ENCODE results near the gene SRBD1.

SRBD1 gene

DNA sequence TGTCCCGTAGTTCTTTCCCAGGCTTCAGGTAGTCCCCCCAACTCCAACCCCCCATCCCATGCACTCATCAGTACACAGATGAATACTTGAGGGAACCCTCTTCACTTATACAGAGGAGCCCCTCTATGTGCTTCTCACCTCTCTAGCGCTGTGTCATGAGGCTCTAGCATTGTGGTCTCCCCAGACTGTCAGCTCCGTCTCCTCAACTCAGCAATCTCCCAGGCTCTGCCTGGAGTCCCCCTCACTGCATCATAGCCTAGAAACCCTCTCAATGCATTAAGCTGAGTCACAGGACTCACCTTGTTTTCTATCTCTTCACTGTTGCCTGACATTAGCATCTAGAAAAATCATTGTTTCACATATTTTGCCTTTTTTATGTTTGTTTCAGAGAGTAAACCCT is 20.3 kb upstream of the SRBD1 start:
- Histone ChIP-seq H3K36me3 (ENCODE audit: control insufficient read depth in 1 of 2, insufficient read depth in 2 of 2, low read length in 2 of 2) (no peaks in the 10 kb centered on the region), H3K27me3 (ENCODE audit: low read depth, low read length) (no peaks in the 10 kb centered on the region), H3K4me1 (ENCODE audit: control insufficient read depth in 1 of 2, insufficient read depth in 2 of 2, low read length in 2 of 2) (no peaks in the 10 kb centered on the region), H3K9me3 (ENCODE audit: control insufficient read depth in 1 of 2, low read length in 2 of 2) (no peaks in the 10 kb centered on the region), H3K27ac (ENCODE audit: low read length) (no peak overlapping the region), H3K4me3 (ENCODE audit: low read depth in 1 of 2, low read length in 2 of 2) (no peak overlapping the region)

GRCh38 chr2:45629971-45630370 is 18.9 kb upstream of the SRBD1 start:
- Histone ChIP-seq H3K4me3 (ENCODE audit: low read depth in 1 of 2, low read length in 2 of 2) (no peak overlapping the region), H3K27me3 (ENCODE audit: low read depth, low read length) (no peaks in the 10 kb centered on the region), H3K36me3 (ENCODE audit: control insufficient read depth in 1 of 2, insufficient read depth in 2 of 2, low read length in 2 of 2) (no peaks in the 10 kb centered on the region), H3K9me3 (ENCODE audit: control insufficient read depth in 1 of 2, low read length in 2 of 2) (no peaks in the 10 kb centered on the region), H3K4me1 (ENCODE audit: control insufficient read depth in 1 of 2, insufficient read depth in 2 of 2, low read length in 2 of 2) (no peaks in the 10 kb centered on the region), H3K27ac (ENCODE audit: low read length) (no peak overlapping the region)

- Histone ChIP-seq H3K9me3 (ENCODE audit: control insufficient read depth in 1 of 2, low read length in 2 of 2) (no peaks in the 10 kb centered on the region), H3K27me3 (ENCODE audit: low read depth, low read length) (no peaks in the 10 kb centered on the region), H3K4me1 (ENCODE audit: control insufficient read depth in 1 of 2, insufficient read depth in 2 of 2, low read length in 2 of 2) (no peaks in the 10 kb centered on the region), H3K36me3 (ENCODE audit: control insufficient read depth in 1 of 2, insufficient read depth in 2 of 2, low read length in 2 of 2) (no peaks in the 10 kb centered on the region), H3K27ac (ENCODE audit: low read length) (no peak overlapping the region), H3K4me3 (ENCODE audit: low read depth in 1 of 2, low read length in 2 of 2) (no peak overlapping the region)
Measured at GRCh38 chr2:45627911-45628310, 16.8 kb upstream of the SRBD1 start.

DNA sequence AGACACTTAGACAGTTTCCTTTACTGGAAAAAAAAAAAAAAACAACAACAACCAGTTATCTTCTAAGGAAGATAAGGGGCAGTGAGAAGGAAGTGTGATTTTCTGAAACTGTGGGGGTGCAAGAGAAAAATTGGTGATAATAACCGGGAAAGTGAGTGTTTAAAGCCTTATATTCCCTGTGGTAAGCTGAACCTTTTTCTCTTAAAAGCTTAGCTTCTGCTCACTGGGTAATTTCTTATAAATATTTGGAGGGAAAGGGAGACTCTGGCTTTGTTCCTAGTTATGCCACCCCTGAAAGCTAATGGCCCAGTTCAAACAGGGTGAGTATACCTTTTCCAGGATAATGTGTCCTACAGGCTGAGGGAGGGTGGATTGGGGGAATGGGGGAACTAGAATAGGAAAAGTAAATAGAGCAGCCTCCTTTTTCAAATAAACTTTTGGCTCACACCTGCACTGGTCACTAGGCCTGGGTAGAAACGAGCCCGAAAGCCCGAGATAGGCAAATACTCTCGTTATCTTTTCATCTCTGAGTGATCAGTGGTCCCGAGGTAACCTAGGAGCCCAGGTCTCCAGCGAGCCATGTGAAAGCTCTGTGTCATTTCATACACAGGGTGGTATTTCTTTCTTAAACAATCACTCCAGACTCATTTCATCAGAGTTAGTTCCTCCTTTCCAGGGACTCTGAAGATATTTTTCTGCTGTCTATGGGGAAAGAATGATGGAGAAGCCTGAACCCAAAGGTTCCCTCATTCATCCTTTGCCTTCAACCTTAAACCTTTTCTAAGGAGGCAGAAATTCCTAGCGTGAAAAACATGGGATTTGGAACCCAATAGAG is 15.5 kb upstream of the SRBD1 start:
- Histone ChIP-seq H3K27me3 (ENCODE audit: low read depth, low read length) (no peaks in the 10 kb centered on the region), H3K9me3 (ENCODE audit: control insufficient read depth in 1 of 2, low read length in 2 of 2) (no peaks in the 10 kb centered on the region), H3K27ac (ENCODE audit: low read length) (no peak overlapping the region), H3K4me3 (ENCODE audit: low read depth in 1 of 2, low read length in 2 of 2) (no peak overlapping the region), H3K36me3 (ENCODE audit: control insufficient read depth in 1 of 2, insufficient read depth in 2 of 2, low read length in 2 of 2) (no peaks in the 10 kb centered on the region), H3K4me1 (ENCODE audit: control insufficient read depth in 1 of 2, insufficient read depth in 2 of 2, low read length in 2 of 2) (no peaks in the 10 kb centered on the region)

DNA sequence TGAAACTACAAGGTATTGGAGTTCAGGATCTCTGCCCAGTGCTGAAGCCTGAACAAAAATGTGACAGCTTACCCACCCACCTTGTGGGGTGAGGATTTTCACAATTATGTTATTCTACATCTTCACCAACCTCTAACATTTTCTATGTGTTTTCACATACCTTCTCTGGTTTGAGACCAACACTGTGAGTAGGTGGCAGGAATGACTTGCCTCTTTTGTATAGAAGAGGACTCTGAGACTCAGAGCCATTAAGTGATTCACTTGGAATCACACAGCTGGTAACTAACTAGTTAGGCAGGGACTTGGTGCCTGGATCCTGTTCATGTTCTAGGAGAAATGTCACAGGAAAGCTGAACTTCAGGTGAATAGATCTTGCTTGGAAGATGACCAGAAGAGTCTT is 14.8 kb upstream of the SRBD1 start:
- H3K4me3 ChIP-seq (ENCODE audit: low read depth in 1 of 2, low read length in 2 of 2): no peak overlapping the region
- H3K27ac ChIP-seq (ENCODE audit: low read length): no peak overlapping the region
- H3K9me3 ChIP-seq (ENCODE audit: control insufficient read depth in 1 of 2, low read length in 2 of 2): no peaks in the 10 kb centered on the region
- H3K27me3 ChIP-seq (ENCODE audit: low read depth, low read length): no peaks in the 10 kb centered on the region
- no peaks in the 10 kb centered on the region for H3K4me1 ChIP-seq (ENCODE audit: control insufficient read depth in 1 of 2, insufficient read depth in 2 of 2, low read length in 2 of 2)
- no peaks in the 10 kb centered on the region for H3K36me3 ChIP-seq (ENCODE audit: control insufficient read depth in 1 of 2, insufficient read depth in 2 of 2, low read length in 2 of 2)

DNA sequence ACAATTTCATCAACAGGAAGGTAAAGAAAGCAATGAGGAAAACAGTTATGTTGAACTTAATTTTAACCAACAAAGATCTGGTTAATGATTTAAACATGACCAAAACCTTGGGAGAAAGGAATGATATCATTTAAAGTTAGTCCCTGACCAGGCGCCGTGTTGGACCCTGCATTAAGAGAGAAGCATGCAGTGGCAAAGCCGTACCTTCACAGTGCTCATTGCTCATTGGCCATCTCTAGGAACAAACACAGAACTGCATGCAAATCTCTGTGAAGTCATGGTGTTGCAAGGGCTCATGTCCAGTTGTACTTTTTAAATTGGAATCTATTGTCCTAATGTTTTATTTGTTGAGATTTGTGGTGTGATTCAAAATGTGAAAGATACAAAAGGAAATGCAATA is 12.0 kb upstream of the SRBD1 start:
- Histone ChIP-seq H3K36me3 (ENCODE audit: control insufficient read depth in 1 of 2, insufficient read depth in 2 of 2, low read length in 2 of 2) (no peaks in the 10 kb centered on the region), H3K27ac (ENCODE audit: low read length) (no peak overlapping the region), H3K4me3 (ENCODE audit: low read depth in 1 of 2, low read length in 2 of 2) (no peak overlapping the region), H3K4me1 (ENCODE audit: control insufficient read depth in 1 of 2, insufficient read depth in 2 of 2, low read length in 2 of 2) (no peaks in the 10 kb centered on the region), H3K27me3 (ENCODE audit: low read depth, low read length) (no peaks in the 10 kb centered on the region), H3K9me3 (ENCODE audit: control insufficient read depth in 1 of 2, low read length in 2 of 2) (no peaks in the 10 kb centered on the region)

- no peak overlapping the region for H3K4me3 ChIP-seq (ENCODE audit: low read depth in 1 of 2, low read length in 2 of 2)
- H3K4me1 ChIP-seq (ENCODE audit: control insufficient read depth in 1 of 2, insufficient read depth in 2 of 2, low read length in 2 of 2): no peaks in the 10 kb centered on the region
- no peaks in the 10 kb centered on the region for H3K9me3 ChIP-seq (ENCODE audit: control insufficient read depth in 1 of 2, low read length in 2 of 2)
- H3K27me3 ChIP-seq (ENCODE audit: low read depth, low read length): no peaks in the 10 kb centered on the region
- no peak overlapping the region for H3K27ac ChIP-seq (ENCODE audit: low read length)
- no peaks in the 10 kb centered on the region for H3K36me3 ChIP-seq (ENCODE audit: control insufficient read depth in 1 of 2, insufficient read depth in 2 of 2, low read length in 2 of 2)
Measured at GRCh38 chr2:45622336-45623075, 11.4 kb upstream of the SRBD1 start.

DNA sequence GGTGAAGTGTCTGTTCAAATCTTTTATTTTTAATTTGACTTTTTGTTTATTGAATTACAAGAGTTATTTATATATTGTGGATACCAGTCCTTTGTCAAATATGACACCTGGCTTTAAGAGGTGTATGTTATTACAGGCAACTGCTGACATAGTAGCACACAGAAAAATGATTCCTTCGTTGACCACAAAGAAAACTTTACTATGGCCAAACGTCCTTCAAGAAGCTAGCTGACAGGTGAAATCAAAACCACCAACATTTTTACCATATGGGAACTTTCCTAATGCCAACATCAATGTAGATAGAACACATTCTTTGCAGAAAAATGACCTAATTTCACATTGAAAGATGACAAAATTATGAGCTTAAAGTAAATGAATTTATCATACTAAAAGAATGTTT is 6.4 kb upstream of the SRBD1 start:
- no peak overlapping the region for H3K27ac ChIP-seq (ENCODE audit: low read length)
- H3K9me3 ChIP-seq (ENCODE audit: control insufficient read depth in 1 of 2, low read length in 2 of 2): no peaks in the 10 kb centered on the region
- no peaks in the 10 kb centered on the region for H3K27me3 ChIP-seq (ENCODE audit: low read depth, low read length)
- no peaks in the 10 kb centered on the region for H3K4me1 ChIP-seq (ENCODE audit: control insufficient read depth in 1 of 2, insufficient read depth in 2 of 2, low read length in 2 of 2)
- H3K4me3 ChIP-seq (ENCODE audit: low read depth in 1 of 2, low read length in 2 of 2): no peak overlapping the region
- no peaks in the 10 kb centered on the region for H3K36me3 ChIP-seq (ENCODE audit: control insufficient read depth in 1 of 2, insufficient read depth in 2 of 2, low read length in 2 of 2)

DNA sequence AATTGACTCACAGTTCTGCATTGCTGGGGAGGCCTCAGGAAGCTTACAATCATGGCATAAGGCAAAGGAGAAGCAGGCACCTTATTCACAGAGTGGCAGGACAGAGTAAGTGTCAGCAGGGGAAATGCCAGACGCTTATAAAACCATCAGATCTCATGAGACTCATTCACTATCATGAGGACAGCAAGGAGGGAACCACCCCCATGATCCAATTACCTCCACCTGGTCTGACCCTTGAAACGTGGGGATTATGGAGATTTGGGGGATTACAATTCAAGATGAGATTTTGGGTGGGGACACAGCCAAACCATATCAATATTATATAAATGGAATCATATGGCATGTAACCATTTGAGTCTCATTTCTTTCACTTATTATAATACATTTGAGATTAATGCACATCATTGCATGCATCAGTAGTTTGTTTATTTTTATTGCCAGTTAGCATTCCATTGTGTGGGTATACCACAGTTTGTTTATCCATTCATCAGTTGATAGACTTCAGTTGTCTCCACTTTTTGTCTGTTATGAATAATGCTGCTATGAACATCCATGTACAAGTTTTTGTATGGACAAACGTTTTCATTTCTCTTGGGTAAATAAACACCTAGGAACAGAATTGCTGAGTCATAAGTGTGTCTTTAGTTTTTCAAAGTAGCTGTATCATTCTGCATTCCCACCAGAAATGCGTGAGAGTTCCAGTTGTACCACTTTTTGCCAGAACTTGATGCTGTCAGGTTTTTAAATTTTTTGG is 5.8 kb upstream of the SRBD1 start:
- H3K9me3 ChIP-seq (ENCODE audit: control insufficient read depth in 1 of 2, low read length in 2 of 2): no peaks in the 10 kb centered on the region
- H3K4me1 ChIP-seq (ENCODE audit: control insufficient read depth in 1 of 2, insufficient read depth in 2 of 2, low read length in 2 of 2): no peaks in the 10 kb centered on the region
- H3K27ac ChIP-seq (ENCODE audit: low read length): no peak overlapping the region
- H3K4me3 ChIP-seq (ENCODE audit: low read depth in 1 of 2, low read length in 2 of 2): no peak overlapping the region
- H3K36me3 ChIP-seq (ENCODE audit: control insufficient read depth in 1 of 2, insufficient read depth in 2 of 2, low read length in 2 of 2): no peaks in the 10 kb centered on the region
- no peaks in the 10 kb centered on the region for H3K27me3 ChIP-seq (ENCODE audit: low read depth, low read length)

- Histone ChIP-seq H3K27ac (ENCODE audit: low read length) (no peak overlapping the region), H3K36me3 (ENCODE audit: control insufficient read depth in 1 of 2, insufficient read depth in 2 of 2, low read length in 2 of 2) (peaks cover 0 to 3% of the 10 kb centered on the region in 2 donors), H3K4me3 (ENCODE audit: low read depth in 1 of 2, low read length in 2 of 2) (no peak overlapping the region), H3K4me1 (ENCODE audit: control insufficient read depth in 1 of 2, insufficient read depth in 2 of 2, low read length in 2 of 2) (peaks cover 4 to 8% of the 10 kb centered on the region in 2 donors), H3K27me3 (ENCODE audit: low read depth, low read length) (no peaks in the 10 kb centered on the region), H3K9me3 (ENCODE audit: control insufficient read depth in 1 of 2, low read length in 2 of 2) (no peaks in the 10 kb centered on the region)
Measured at GRCh38 chr2:45614871-45615415, 3.9 kb upstream of the SRBD1 start.

DNA sequence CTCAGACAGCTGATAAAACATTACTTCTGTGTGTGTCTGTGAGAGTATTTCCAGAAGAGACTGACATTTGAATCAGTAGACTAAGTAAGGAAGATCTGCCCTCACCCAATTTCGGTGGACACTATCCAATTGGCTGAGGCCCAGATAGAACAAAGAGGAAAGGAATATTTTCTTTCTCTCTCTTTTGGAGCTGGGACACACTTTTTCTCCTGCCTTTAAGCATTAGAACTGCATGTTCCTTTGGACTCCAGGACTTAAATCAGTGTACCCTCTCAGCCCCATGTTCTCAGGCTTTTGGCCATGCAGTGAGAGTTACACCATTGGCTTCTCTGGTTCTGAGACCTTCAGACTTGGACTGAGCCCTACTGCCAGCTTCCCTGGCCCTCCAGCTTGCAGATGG is 3.3 kb upstream of the SRBD1 start:
- Histone ChIP-seq H3K4me1 (ENCODE audit: control insufficient read depth in 1 of 2, insufficient read depth in 2 of 2, low read length in 2 of 2) (peaks cover 6 to 14% of the 10 kb centered on the region in 2 donors), H3K4me3 (ENCODE audit: low read depth in 1 of 2, low read length in 2 of 2) (no peak overlapping the region), H3K36me3 (ENCODE audit: control insufficient read depth in 1 of 2, insufficient read depth in 2 of 2, low read length in 2 of 2) (peaks cover 0 to 3% of the 10 kb centered on the region in 2 donors), H3K9me3 (ENCODE audit: control insufficient read depth in 1 of 2, low read length in 2 of 2) (no peaks in the 10 kb centered on the region), H3K27ac (ENCODE audit: low read length) (no peak overlapping the region), H3K27me3 (ENCODE audit: low read depth, low read length) (no peaks in the 10 kb centered on the region)
